Activated T-cell treated with anti-CD3 and anti-CD28 coated beads, Interleukin-2, amount 50 U/mL, for 4 hours (primary cell): Measurements from ENCODE around the gene TIMM29. TPM values are rescaled to one million over a fixed set of nuclear protein-coding genes. Genes with fewer than 3 reads are reported as not detected.

Experiments used
- ATAC-seq, 2 donors: fragments of 200-7000 bp; cut with Tn5 transposase; one replicate each; pipeline ENCODE4 v1.10.0; 2021
- DNase-seq: peaks from one replicate; pipeline ENCODE4 v3.0.0-alpha.2; 2020
- H3K27me3 Mint-ChIP-seq: one replicate; pipeline ENCODE4 v1.8.0; 2021; ENCODE audit warnings: low read depth, mixed read lengths
- H3K36me3 Mint-ChIP-seq: one replicate; pipeline ENCODE4 v1.8.0; 2022; ENCODE audit warnings: mixed read lengths; ENCODE audit not compliant: insufficient read depth
- H3K4me1 Mint-ChIP-seq: one replicate; pipeline ENCODE4 v1.8.0; 2021; ENCODE audit warnings: low read depth, mixed read lengths
- H3K4me3 Mint-ChIP-seq: one replicate; pipeline ENCODE4 v1.8.0; 2021; ENCODE audit warnings: mild to moderate bottlenecking, moderate library complexity, mixed read lengths
- H3K9me3 Mint-ChIP-seq: one replicate; pipeline ENCODE4 v1.8.0; 2021; ENCODE audit warnings: mixed read lengths
- total RNA-seq, 3 donors: library from RNA; stranded (reverse); gene quantifications; one replicate each; pipeline ENCODE4 v1.2.1, GENCODE V29; 2021

The TIMM29 gene
- total RNA-seq, 3 donors from 2014 or later = 23.2 to 29.5 (median 24.4) TPM

DNA sequence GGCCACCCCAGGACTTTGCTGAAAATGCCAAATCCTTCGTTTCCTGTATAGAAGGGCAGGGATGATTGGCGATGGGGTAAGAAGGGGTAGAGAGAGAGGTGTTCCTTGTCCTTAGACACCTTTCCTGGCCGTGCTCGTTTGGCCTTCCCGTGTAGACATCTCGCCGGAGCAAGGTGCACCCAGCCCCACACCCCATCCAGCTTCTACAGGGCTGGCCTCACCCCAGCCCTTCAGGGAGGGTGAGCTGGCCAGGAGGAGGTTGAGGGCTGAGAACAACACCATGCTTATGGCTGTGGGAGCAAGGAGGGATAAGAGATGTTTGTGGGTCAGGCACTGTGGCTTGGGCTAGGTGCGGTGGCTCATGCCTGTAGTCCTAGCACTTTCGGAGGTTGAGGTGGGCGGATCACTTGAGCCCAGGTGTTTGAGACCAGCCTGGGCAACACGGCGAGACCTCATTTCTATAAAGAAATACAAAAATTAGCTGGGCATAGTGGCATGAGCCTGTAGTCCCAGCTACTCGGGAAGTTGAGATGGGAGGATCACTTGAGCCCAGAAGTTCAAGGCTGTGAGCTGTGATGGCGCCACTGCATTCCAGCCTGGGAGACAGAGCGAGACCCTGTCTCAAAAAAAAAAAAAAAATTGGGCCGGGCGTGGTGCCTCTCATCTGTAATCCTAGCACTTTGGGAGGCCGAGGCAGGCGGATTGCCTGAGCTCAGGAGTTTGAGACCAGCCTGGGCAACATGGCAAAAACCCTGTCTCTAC is 47.7 kb downstream of the TIMM29 start:
- ATAC-seq (no peak), DNase-seq (no peak)
- Mint-ChIP-seq H3K27me3 (no peaks in the 10 kb centered on the region), H3K9me3 (no peaks in the 10 kb centered on the region), H3K4me3 (no peak overlapping the region), H3K4me1 (peaks cover 33% of the 10 kb centered on the region), H3K36me3 (no peaks in the 10 kb centered on the region)

DNA sequence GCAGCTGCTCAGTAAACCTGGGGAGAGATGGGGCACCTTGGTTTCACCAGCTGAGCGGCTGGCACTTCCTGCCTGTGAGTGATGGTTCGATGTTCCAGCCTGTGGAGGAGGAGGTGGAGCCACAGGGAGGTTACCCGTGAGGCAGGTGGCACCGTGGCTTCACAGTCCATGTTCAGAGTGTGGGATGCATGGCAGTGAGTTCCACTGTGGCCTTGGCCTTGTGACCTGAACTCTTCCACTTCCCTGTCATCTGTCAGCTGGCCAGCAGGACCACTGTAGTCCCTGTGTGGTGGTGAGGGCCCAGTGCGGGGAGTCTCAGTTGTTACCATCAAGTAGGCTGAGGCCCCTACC is 49.1 kb downstream of the TIMM29 start:
- H3K9me3 Mint-ChIP-seq = no peaks in the 10 kb centered on the region
- ATAC-seq (no peak), DNase-seq (no peak)
- H3K4me3 Mint-ChIP-seq = no peak overlapping the region
- H3K36me3 Mint-ChIP-seq = peaks cover 2% of the 10 kb centered on the region
- H3K4me1 Mint-ChIP-seq = peaks cover 32% of the 10 kb centered on the region
- no peaks in the 10 kb centered on the region for H3K27me3 Mint-ChIP-seq

Other genes with a start within 250 kb of the TIMM29 start
- 100 to 1,000 TPM; 117 to 122 (median 120) TPM for gene QTRT1, start 227.4 kb upstream of the TIMM29 start, total RNA-seq
- 100 to 1,000 TPM; 152 to 161 (median 158) TPM for gene DNM2, start 210.7 kb upstream of the TIMM29 start, total RNA-seq
- 10 to 100 TPM; 16.8 to 19.1 (median 17.6) TPM for gene TMED1, start 92.6 kb upstream of the TIMM29 start, total RNA-seq
- under 1 TPM in 2 of 3 donors, not detected in 1; 0.55 to 0.99 TPM for gene C19orf38, start 80.4 kb upstream of the TIMM29 start, total RNA-seq
- 10 to 100 TPM; 74.2 to 86.7 (median 75.5) TPM for gene CARM1, start 57.3 kb upstream of the TIMM29 start, total RNA-seq
- 10 to 100 TPM; 37.4 to 50.9 (median 47.5) TPM for gene YIPF2, start 172 bp upstream of the TIMM29 start, total RNA-seq
- 100 to 1,000 TPM; 160 to 168 (median 162) TPM for gene SMARCA4, start 32.2 kb downstream of the TIMM29 start, total RNA-seq
- gene LDLR, start 160.7 kb downstream of the TIMM29 start, total RNA-seq = 10 to 100 TPM; 36.2 to 40.7 (median 39.0) TPM
- gene SPC24, start 227.0 kb downstream of the TIMM29 start, total RNA-seq = 10 to 100 TPM in 1 of 3 donors, 1 to 10 TPM in 2; 7.0 to 12.8 (median 7.6) TPM